Measurements from ENCODE around the gene NSMF.

DNA sequence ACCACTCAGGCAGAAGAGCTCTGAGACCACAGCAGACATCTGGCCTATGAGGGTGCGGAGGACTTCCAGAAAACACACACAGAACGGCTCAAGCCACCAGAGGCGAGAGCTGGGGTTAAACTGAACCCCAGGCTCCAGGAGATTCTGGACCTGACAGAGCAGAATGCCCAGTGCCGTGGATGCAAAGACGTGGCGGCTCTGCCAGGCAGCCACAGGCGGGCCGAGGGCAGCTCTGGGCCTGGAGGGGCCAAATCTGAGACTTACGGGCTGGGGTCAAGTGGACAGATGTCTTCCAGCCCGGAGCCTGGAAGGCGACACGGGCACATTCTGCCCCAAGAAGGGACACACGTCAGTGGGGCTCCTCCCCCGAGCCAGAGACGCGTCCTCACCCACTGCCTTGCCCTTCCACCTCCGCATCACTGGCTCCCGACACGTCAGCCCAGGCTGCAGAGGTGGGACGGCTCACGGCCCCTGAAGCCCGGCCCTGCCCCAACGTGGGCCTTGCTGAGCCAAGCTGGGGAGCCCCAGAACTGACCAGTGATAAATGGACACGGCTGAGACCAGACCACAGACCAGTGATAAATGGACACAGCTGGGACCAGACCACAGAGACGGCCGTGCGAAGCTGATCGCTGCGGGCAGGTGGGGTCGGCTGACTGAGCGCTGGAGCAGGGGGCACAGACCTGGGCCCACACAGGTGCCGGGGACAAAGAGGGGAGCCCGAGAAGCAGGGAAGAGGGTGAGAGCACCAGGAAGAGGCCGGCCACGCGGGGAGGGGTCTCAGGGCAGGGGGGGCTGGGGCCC, 40.9 kb upstream of the NSMF start:
- TF ChIP-seq, protein P1, sequence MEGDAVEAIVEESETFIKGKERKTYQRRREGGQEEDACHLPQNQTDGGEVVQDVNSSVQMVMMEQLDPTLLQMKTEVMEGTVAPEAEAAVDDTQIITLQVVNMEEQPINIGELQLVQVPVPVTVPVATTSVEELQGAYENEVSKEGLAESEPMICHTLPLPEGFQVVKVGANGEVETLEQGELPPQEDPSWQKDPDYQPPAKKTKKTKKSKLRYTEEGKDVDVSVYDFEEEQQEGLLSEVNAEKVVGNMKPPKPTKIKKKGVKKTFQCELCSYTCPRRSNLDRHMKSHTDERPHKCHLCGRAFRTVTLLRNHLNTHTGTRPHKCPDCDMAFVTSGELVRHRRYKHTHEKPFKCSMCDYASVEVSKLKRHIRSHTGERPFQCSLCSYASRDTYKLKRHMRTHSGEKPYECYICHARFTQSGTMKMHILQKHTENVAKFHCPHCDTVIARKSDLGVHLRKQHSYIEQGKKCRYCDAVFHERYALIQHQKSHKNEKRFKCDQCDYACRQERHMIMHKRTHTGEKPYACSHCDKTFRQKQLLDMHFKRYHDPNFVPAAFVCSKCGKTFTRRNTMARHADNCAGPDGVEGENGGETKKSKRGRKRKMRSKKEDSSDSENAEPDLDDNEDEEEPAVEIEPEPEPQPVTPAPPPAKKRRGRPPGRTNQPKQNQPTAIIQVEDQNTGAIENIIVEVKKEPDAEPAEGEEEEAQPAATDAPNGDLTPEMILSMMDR (IDR thresholded peaks at IDR 0.05), result no peak
- TF ChIP-seq POLR2A (IDR thresholded peaks at IDR 0.05), result no peak

Data from thyroid gland (tissue), 4 donors.